Stimulated activated CD4-positive, alpha-beta T cell treated with anti-CD3 and anti-CD28 coated beads, Interleukin-1b, Interleukin-23, amount 100 ng/mL, for 4 hours (primary cell): ENCODE results near the gene DUSP14.
"Not testable (repeated sequence)": the region's sequence is repeated elsewhere in the genome, so short reads cannot be mapped to it uniquely, and the experiment has no call there.

Experiments used
- DNase-seq, 2 donors: peaks; one replicate each; pipeline ENCODE4 v3.0.0-alpha.2; 2020; ENCODE audit warnings: low read depth in 2 of 2

Gene DUSP14

GRCh38 chr17:37483311-37484039 is 6.2 kb upstream of the DUSP14 start:
- DNase-seq: no peak

DNA sequence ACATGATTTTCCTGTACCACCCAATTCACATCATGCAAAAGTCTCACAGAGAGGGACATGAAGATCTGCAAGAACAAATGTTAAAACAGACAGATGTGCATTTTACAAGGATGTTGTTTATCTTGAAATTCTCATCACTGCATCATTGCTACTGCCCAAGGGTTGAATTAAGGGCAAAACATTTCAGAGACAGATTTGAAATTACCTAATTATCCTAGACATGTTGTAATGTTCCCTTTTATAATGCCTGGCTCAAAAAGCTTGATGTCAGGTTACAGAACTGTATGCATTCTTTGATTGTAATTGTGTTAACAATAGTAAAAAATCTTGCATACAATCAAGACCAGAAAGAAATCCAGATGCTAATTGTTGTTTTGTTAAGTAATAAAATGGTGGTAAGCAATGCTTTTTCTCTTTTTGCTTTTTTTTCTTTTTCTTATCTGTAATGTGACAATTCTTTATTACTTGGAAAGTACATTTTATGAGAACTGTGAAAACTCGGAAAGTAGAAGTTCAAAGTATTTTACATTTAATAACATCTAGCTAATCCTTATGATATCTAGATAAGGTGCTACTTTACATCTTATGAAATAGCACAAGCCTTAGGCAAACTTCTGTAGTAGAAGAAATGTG is 3.6 kb upstream of the DUSP14 start:
- DNase-seq: no peak

DNA sequence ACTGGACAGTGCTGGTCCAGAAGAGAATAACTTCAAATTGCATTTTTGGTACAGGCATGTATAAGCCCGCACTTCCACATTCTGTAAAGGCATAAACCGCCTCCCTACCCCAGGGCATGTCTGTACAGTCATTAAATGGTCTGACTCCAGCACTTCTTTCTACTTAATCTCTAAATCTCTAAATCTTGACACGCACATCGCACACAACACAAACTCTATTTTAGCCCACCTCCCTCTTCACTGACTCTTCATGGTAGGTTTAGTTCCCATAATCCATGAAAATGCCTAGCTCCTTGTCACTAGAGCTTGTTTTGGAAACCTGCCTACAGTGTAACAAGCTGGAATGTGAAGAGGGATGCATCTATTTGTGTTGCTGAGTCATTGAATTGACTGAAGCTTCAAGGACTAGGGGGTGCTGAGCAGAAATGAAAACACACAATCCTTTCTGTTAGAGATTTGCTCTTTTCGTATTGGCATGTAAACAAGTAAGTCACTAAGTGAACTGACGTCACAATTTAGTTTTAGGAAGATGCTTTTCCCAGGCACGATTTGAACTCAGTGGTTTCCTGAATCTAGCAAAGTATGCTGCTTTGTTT is 1.6 kb upstream of the DUSP14 start:
- no peak for DNase-seq

DNA sequence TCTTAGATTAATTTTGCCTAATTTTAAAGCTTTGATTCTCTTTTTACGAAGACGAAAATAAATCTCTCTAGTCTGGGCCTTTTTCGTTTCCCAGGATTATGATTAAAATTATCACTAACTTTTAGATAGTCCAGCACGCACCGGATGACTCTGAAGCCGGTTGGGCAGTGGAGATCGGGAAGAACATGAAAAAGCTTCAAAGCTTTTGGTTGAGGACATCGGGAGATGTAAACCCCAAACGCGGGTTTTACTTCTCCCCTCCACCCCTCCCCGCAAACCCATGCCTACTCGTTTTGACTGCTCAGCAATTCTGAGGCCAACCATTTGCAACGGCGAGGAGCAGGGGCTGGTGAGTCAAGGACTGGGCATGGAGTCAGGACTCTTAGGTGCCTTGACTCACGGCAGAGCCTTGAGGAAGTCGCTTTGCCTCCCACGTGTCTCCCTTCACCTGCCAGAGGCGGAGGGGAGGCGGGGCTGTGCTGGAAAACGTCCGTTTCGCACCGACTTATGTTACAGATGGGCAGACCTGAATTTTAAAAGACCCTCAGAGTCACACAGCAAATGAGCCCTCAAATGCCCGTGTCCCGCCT is 989 bp upstream of the DUSP14 start:
- DNase-seq: peak; percentile 44 to 59

DNA sequence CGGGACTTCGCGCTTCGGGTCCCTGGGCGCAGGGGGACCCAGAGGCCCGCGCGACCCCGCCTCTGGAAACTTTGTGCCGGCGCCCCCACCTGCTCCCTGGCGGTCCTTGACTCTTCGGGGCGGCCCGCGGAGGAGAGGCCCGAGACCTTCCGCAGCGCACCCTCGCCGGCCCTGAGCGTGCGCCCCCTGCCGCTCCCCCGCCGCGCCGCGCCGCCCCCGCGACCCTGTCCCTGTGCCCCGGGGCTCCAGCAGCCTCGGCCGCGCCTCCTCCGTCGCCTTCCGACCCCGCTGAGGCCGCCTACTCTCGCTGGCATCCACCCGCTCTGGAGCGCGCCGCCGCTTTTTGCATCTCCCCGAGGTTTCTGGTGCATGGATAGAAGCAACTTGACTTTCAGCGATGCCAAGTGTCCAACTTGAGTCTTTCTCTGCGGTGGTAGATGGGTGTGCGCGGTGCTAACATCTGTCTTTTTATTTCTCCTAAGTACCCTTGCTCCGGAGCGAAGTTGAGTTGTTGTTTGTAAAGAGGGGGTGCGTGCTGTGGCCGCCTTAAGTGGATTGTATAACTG is 414 bp downstream of the DUSP14 start:
- DNase-seq: peak; percentile 67 to 72

DNA sequence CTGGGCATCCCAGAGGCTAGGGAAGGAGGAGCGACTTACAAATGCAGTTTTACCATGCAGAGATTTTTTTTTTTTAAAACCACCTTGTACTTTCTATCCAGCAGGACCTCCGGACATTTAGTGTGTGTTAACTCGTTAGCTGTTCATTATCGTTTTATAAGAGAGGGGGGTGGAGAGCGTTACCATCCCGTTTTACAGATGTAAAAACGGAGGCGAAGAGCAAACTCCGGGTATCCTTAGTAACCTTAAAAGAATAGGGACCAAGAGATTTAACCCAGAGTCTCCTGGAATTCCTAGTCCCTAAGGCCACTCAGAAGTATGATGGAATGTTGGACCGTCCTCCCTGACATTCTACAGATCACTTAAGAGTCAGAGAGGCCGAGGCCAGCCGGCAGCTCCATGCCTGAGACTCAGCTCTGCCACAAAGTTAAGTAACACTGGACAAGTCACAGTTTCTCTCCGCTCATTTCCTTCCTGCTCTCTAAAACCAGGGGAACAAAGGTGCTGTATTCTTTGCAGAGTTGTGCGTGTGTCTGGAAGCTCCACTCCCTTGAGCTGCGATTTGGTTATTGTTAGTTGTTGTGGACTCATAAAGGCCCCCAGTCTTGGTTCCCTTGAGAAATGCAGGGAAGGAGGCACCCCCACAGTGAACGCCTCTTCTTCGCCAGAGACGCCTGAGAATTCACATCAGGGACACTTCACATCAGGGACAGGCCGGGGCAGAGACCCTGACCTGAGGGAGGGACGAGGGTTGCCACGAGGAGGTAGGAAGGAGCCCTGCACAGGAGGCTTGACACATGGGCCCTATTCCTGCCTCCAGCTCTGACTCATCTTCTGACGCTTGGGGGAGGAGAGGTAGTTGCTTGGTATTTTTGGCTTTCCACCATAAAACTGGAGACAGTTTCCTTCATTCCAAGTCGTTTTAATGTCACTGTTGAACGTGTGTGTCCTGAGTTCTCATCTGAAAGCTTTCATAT is 1.2 kb downstream of the DUSP14 start:
- no peak for DNase-seq

DNA sequence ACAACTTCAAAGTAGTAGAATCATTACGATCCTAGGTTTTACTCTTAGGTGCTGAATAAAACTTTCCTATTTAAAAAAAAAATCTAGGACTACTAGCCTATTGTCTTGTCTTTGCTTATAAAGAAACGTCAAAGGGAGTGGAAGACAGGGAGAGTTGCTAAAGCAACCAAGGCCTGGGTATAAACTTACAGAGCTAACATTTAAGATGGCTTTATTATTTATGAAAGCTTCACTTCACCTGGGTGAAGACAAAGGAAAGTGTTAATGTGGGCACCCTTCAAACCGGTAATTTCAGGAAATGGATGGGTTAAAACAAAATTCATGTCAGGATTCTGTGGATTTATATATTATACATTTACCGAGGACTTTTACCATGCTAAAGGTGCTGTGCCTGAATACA is 2.5 kb downstream of the DUSP14 start:
- no peak for DNase-seq

DNA sequence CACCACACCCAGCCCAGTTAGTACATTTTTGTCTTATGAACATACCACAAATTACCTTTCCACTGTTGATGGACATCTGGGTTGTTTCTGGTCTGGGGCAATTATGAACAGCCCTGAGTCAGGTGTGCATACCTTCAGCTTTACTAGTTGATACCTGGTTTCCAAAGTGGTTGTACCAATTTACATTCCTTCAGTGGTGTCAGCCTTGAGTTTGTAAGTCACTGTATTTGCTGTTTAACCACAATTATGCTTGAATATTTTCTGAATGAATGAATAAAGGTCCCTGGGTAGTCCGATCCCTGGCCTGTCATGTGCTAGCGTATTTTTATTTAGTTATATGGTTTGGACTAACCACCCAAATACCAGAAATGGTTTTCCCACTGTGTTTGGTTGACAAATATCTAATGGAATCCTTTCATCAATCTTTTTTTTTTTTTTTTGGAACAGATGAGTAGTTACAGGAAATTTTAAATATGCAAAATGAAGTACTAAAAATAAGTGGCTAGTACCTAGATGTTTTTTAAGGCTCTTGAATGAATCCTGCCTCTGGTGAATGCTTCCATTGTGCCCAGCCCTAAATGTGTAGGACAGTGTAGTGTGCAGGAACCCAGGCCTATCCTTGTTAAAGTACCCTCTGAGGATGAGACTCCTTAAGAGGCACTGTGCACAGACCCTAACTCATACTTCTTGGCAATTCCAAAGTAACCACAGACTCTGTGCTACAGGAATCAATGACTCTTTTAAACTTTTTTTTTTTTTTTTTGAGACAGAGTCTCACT is 3.7 kb downstream of the DUSP14 start:
- DNase-seq: no peak

GRCh38 chr17:37494401-37494831 is 4.7 kb downstream of the DUSP14 start:
- DNase-seq: no peak

DNA sequence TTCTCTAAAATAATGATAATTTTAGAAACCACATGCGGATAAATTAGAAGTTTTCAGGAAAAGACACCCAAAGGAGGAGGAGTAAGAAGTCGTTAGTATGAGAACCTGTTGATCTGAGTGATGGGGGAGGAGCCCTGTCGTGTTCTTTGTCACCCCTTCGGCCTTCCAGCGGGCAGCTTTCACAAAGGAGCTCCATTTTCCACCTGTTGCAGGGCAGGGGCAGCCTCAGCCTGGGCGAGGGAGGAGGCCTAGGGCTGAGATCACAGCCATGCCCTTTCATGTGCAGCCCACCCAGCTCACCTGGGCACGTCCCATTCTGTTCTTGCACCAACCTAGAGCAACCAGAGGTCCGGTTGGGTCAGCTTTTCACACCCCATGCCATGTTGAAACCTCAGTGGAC is 5.3 kb downstream of the DUSP14 start:
- DNase-seq: no peak

DNA sequence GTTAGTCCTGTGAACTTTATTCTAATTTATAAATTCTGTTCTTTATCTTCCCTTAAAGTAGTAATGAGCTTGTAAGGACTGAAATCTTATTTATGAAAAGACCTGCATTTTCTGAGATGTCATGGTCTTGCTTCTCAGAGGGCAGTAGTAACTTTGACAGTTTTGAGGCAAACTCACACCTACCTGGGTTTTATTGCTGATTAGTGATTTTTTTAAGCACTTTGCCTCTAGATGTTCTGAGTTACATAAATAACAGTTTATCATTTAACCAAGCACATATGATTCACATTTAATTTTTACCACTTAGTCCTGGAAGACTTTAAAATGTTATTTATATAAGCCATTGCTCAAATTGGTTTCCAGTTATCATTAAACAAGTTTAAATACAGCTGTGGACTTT is 10.7 kb downstream of the DUSP14 start:
- DNase-seq: no peak

DNA sequence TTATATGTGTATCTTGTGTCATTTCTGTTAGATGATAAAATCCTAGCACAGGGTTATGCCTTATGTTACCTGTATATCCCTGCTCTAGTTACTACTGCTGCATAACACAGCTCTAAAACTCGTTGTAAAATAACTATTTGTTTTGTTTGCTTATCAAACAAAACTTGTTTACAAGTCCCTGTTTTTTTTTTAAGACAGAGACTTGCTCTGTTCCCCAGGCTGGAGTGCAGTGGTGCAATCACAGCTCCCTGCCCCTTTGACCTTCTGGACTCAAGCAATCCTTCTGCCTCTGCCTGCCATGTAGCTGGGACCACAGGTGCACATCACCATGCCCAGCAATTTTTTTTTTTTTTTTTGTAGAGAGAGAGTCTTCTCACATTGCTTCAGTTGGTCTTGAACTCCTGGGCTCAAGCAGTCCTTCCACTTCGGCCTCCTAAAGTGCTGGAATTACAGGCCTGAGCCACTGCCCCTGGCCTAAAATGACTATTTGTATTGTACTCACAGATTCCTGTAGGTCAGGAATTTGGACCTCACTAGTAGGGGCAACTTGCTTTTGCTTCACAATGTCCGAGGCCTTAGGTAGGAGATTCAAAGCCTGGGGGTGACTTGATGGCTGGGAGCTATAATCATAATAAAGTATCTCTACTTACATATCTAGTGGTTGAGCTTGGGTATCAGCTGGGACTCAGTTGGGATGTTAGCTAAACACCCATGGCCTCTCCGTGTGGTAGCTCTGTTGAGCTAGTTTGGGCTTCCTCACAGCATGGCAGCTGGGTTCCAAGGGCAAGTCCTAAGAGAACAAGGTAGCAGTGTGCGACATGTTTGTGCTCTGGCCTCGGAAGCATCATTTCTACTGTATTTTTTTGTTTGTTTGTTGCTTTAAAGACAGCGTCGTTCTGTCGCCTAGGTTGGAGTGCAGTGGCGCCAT is 12.6 kb downstream of the DUSP14 start:
- DNase-seq: no peak

DNA sequence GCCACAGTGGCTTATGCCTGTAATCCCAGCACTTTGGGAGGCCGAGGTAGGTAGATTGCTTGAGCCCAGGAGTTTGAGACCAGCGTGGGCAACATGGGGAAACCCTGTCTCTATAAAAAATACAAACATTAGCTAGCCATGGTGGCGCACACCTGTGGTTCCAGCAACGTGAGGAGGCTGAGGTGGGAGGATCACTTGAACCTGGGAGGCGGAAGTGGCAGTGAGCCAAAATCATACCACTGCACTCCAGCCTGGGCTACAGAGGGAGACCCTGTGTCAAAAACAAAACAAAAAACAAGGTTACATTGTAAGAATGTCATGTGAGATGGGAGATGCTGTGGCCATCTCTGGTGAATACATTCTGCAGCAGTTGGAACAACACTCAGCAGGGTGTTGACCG is 13.5 kb downstream of the DUSP14 start:
- no peak for DNase-seq

DNA sequence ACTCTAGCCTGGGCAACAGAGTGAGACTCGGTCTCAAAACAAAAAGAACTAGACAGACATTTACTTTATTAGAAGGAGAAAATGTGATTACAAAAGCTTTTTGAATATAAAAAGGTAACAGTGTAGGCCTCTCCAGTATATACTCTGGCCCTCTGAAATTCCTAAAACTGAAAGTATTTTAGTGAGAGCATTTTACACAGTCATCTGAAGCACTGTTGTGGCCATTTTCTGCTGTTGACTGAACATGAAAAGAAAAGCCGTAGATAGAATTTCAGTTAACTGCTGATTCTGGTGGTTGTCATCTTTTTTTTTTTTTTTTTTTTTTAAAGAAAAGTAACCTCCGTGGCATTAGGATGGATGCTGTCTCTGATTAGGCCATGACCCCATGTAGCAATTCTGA is 15.6 kb downstream of the DUSP14 start:
- DNase-seq: no peak

- no peak for DNase-seq
Observed at GRCh38 chr17:37506678-37507077, 17.0 kb downstream of the DUSP14 start.

- no peak for DNase-seq
Observed at GRCh38 chr17:37507111-37507510, 17.4 kb downstream of the DUSP14 start.

DNA sequence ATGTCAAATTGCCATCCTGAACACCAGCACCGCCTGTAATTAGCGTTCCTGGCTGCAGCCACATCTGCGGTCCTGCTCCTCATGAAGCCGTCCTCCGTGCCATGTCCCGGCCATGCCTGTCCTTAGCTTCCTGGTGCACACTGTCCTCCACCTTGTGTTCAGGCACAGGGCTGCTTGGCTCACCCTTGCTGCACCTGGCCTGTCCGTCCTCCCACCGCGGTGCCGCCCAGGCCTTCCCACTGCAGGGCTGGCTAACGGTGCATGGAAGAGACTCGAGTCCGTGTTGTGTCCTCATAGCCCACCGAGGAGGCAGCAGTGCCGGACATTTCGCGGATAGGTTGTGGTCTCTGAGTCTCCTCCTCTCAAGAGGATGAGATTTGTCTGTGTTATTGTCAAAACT is 20.4 kb downstream of the DUSP14 start:
- no peak for DNase-seq

GRCh38 chr17:37511642-37512041 is 22.0 kb downstream of the DUSP14 start:
- not testable (repeated sequence) for DNase-seq

DNA sequence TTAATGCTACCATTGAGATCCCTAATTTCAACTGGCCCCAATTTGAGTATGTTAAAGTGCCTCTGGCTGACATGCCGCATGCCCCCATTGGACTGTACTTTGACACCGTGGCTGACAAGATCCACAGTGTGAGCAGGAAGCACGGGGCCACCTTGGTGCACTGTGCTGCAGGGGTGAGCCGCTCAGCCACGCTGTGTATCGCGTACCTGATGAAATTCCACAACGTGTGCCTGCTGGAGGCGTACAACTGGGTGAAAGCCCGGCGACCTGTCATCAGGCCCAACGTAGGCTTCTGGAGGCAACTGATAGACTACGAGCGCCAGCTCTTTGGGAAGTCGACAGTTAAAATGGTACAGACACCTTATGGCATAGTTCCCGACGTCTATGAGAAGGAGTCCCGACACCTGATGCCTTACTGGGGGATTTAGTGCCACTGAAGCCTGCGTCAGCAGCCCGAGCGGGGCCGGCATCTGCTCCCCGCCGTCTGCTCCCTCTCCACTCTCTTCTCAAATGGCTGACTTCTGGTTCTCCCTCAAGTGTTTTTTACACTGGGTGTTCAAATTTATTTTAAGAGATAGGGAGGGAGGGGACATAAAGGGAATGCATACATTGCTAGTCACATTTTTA is 22.9 kb downstream of the DUSP14 start:
- no peak for DNase-seq
